ENCODE measurements around the gene KRTAP12-4.
"Not testable (repeated sequence)": the region's sequence is repeated elsewhere in the genome, so short reads cannot be mapped to it uniquely, and the experiment has no call there.

The KRTAP12-4 gene

GRCh38 chr21:44653656-44654575 lies 543 bp downstream of the KRTAP12-4 start:
- peak; percentile 7 for DNase-seq

GRCh38 chr21:44653123-44653522 lies 1.3 kb downstream of the KRTAP12-4 start:
- DNase-seq, result no peak

DNA sequence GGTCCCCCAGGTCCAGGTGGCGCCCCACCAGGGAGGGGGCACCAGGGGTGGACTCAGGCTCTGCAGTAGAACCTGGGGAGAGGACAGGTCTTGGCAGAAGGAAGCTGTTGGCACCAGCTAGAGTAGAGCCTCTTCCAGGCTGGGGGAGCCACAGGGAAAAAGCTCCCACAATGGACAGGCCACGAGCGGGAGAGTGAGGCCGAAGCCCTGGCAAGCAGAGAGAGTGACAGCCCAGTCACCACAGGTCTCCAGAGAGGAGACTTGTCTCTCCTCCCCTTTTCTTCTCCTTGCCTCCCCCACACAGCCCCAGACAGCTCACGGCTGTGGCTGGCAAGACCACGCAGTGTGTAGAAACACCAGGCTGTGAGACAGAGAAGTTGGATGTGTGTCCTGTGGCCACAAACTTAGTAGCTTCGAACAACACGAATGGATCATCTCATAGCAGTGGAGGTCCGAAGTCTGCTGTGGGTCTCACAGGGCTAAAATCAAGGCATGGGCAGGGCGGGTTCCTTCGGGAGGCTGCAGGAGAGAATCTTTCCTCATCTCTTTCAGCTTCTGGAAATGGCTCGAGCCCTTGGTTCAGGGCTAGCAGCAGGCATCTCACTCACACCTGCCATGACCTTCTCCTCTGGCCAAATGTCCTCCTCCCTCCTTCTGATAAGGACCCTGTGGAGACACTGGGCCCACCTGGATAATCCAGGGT lies 3.3 kb downstream of the KRTAP12-4 start:
- no peak for DNase-seq

- no peak for DNase-seq
These were observed 4.0 kb downstream of the KRTAP12-4 start for GRCh38 chr21:44650265-44650972.

DNA sequence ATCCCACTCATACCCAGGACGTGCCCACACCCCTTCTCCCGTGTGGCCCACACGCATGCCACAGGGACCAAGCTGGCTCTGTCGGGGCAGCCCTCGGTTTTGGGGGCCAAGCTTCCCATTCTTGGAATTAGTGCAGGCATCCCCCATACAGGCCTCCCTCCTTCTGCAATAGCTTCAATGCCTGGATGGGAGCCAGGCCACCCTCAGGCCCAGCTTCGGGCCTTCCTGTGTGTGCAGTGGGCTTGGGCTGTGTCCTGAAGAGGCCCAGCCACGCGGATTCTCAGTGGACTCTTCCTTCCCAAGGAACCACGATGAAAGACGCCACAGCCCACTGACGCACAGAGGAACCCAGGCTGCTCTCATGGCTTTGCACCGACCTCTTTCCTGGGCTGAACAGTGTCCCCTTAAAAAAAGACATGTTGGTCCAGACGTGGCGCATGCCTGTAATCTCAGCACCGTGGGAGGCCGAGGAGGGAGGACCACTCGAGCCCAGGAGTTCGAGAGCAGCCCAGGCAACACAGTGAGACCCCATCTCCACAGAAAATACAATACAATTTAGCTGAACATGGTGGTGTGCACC lies 4.8 kb downstream of the KRTAP12-4 start:
- no peak for DNase-seq

GRCh38 chr21:44648557-44649311 lies 5.7 kb downstream of the KRTAP12-4 start:
- DNase-seq, result no peak

GRCh38 chr21:44647222-44647552 lies 7.3 kb downstream of the KRTAP12-4 start:
- peak; percentile 48 for DNase-seq

- DNase-seq, result not testable (repeated sequence)
These were observed 7.9 kb downstream of the KRTAP12-4 start, which contains the start of gene KRTAP10-11 for GRCh38 chr21:44646366-44647221. TSS of gene KRTAP10-11 (plus strand) at chr21:44646414. CDS start at chr21:44646459, 45 bp downstream.

DNA sequence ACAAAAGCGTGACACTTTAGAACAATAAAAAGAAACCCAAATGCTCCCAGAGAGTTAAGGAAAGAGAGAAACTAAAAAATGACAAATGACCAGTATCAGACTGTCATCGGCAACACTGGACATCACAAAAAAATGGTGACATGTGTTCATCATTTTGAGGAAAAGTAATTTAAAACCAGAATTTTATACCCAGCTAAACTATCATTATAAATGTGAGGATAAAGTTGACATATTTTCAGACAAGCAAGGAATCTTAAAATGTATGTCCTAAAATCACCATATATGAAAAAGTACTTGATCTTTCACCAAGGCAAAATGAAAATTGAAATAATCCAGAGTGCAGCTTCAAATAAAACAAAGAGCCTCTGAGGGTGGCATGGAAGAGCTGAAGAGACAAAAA lies 9.6 kb downstream of the KRTAP12-4 start:
- no peak for DNase-seq

- no peak for DNase-seq
These were observed 10.6 kb downstream of the KRTAP12-4 start for GRCh38 chr21:44643741-44644310.

DNA sequence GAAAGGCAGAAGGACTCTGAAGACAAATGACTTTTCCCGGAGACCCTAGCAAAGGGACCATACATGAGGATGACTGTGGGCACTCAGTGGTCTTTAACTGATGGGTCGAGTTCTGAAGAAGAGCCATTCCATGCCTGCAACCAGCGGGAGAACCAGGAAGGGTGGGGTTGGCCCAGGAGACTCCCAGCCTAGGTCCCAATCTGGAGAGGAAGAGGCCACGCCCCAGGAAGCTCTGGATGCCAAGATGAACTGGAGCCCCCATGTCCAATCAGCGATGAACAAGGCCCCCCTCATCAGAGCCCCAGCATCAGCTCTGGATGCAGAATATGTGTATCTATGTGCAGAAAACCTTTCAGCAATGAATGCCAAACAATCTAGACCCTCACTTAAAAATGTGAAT lies 13.7 kb downstream of the KRTAP12-4 start:
- DNase-seq, result no peak

GRCh38 chr21:44639331-44639655 lies 15.2 kb downstream of the KRTAP12-4 start:
- no peak for DNase-seq

DNA sequence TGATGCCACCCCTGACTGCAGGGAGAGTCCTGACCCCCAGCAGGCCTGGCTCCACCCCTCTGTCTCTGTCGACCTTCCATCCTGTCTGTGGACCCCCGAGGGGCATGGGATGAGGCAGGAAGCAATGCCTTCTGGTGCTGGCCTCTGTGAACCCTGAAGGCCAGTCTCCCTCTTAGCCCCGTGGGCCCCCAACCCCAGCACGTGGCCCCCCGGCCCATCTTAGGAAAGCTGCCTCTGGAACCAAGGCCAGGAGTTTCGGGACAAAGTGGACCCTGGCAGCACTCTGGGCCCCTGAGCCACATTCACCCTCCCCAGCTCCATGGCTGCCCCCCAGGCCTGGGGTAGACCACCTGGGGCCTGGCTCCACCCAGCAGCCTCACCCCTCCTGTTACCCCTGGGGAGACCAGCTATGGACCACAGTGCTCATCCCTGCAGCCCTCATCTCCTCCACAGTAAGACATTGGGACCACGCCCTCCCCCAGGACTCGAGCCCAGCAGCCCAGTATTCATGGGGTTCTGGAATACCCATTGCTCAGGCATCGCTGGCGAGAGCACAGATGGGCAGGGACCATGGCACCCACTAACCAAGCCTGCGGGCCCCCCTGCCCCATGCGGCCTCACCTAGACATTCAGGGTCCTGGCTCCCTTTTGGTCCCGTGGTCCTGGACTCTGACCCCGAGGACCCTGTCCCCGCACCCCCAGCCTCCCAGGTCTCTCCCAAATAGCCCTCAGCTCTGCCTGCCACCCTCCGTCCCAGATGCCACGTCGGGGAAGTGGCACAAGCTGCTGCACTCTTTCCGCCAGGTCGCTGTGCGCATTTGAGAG lies 15.7 kb downstream of the KRTAP12-4 start:
- not testable (repeated sequence) for DNase-seq

- DNase-seq, result not testable (repeated sequence)
These were observed 16.6 kb downstream of the KRTAP12-4 start for GRCh38 chr21:44637851-44638348.

DNA sequence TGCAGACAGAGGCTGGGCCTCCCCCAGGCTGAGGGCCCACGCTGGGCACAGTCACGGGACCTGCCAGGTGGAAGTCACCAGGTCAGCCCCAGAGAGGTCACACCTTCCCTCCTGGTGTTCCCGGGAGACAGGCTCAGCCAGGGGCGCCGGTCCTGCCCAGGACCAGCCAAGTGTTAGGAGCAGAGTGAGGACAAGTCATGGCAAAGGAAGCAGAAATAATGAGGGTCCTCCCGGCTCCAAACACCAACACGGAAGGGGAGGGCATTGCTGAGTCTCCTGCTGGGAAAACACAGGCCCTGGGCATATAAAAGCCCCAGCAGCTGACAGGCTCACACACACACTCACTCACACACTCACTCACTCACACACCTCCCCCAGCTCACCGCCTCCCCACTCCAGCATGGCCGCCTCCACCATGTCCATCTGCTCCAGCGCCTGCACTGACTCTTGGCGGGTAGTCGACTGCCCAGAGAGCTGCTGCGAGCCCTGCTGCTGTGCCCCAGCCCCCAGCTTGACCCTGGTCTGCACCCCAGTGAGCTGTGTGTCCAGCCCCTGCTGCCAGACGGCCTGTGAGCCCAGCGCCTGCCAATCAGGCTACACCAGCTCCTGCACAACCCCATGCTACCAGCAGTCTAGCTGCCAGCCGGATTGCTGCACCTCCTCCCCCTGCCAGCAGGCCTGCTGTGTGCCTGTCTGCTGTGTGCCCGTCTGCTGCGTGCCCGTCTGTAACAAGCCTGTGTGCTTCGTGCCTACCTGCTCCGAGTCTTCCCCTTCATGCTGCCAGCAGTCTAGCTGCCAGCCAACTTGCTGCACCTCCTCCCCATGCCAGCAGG lies 17.2 kb downstream of the KRTAP12-4 start, which contains the start of gene KRTAP10-10:
Gene KRTAP10-10, plus strand, starts transcription at position 339 of the 833 bp plus-strand sequence. Its CDS starts 62 bp downstream, at position 401.
- no peak for DNase-seq

- no peak for DNase-seq
These were observed 18.0 kb downstream of the KRTAP12-4 start for GRCh38 chr21:44636209-44637017.

GRCh38 chr21:44632067-44632466 lies 22.4 kb downstream of the KRTAP12-4 start:
- DNase-seq, result no peak

DNA sequence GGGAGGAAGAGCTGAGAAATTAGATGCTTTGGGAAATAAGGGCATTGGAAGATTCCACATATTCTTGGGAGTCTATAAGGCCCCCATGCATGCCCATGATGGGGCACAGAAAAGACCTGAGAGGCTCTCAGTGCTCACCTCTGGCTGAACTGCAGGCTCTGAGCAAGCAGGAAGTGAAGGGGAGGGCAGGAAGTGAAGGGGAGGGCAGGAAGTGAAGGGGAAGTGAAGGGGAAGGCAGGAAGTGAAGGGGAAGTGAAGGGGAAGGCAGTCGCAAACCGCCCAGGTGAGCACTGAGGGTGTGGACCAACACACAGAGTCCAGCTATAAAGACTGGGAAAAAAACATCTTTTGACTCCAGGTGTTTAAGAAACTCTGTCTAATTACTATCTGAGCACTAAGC lies 24.0 kb downstream of the KRTAP12-4 start:
- DNase-seq, result no peak
